ENCODE measurements around the gene CFAP157.

- TF ChIP-seq CTCF (IDR thresholded peaks at IDR 0.05) (no peak), EP300 (IDR thresholded peaks at IDR 0.05) (no peak)
Measured at GRCh38 chr9:127662617-127663016, 44.2 kb upstream of the CFAP157 start.
